ENCODE measurements around the gene PIK3CG.

GRCh38 chr7:106887421-106887820 is 22.3 kb downstream of the PIK3CG start:
- TF ChIP-seq CTCF (IDR thresholded peaks at IDR 0.05 in 2 of 3, conservative IDR thresholded peaks at IDR 0.05 in 1 of 3; ENCODE audit: borderline replicate concordance in 1 of 3, insufficient read depth in 1 of 3, low read depth in 2 of 3, low read length in 2 of 3) = no peak
- TF ChIP-seq MAX (IDR thresholded peaks at IDR 0.05) = no peak
- no peak for TF ChIP-seq EZH2phosphoT487 (IDR thresholded peaks at IDR 0.05; ENCODE audit: borderline replicate concordance)
- TF ChIP-seq POLR2AphosphoS5 (IDR thresholded peaks at IDR 0.05; ENCODE audit: low read depth, low read length) = no peak
- no peak for TF ChIP-seq REST (IDR thresholded peaks at IDR 0.05; ENCODE audit: low read depth)
- no peak for TF ChIP-seq SIN3A (IDR thresholded peaks at IDR 0.05; ENCODE audit: low read depth)
- TF ChIP-seq EZH2 (IDR thresholded peaks at IDR 0.05) = no peak
- TF ChIP-seq CBX3 (IDR thresholded peaks at IDR 0.05; ENCODE audit: low read depth) = no peak

Data from HCT116 (cell line).